ENCODE data around the gene FGF23.

The FGF23 gene

DNA sequence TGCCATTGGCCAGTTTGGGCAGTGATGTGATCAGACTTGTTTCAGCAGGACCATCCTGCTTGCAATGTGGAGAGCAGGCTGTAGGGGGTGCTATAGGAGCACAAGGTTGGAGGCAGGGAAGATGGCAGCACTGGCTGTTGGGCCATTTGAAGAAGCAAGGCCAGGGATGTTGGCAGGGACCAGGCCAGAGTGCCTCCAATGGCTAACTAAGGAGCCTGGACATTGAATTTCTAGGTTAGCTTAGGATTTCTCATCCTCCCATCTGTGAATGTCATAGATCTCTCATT is 23.5 kb downstream of the FGF23 start:
- TF ChIP-seq, protein P1, sequence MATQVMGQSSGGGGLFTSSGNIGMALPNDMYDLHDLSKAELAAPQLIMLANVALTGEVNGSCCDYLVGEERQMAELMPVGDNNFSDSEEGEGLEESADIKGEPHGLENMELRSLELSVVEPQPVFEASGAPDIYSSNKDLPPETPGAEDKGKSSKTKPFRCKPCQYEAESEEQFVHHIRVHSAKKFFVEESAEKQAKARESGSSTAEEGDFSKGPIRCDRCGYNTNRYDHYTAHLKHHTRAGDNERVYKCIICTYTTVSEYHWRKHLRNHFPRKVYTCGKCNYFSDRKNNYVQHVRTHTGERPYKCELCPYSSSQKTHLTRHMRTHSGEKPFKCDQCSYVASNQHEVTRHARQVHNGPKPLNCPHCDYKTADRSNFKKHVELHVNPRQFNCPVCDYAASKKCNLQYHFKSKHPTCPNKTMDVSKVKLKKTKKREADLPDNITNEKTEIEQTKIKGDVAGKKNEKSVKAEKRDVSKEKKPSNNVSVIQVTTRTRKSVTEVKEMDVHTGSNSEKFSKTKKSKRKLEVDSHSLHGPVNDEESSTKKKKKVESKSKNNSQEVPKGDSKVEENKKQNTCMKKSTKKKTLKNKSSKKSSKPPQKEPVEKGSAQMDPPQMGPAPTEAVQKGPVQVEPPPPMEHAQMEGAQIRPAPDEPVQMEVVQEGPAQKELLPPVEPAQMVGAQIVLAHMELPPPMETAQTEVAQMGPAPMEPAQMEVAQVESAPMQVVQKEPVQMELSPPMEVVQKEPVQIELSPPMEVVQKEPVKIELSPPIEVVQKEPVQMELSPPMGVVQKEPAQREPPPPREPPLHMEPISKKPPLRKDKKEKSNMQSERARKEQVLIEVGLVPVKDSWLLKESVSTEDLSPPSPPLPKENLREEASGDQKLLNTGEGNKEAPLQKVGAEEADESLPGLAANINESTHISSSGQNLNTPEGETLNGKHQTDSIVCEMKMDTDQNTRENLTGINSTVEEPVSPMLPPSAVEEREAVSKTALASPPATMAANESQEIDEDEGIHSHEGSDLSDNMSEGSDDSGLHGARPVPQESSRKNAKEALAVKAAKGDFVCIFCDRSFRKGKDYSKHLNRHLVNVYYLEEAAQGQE (IDR thresholded peaks at IDR 0.05; ENCODE audit: insufficient read depth in 1 of 2, low read depth in 2 of 2, low read length in 2 of 2): no peak
- TF ChIP-seq POLR2AphosphoS5 (IDR thresholded peaks at IDR 0.05; ENCODE audit: low read depth, low read length): no peak
- no peak for TF ChIP-seq TAF1 (IDR thresholded peaks at IDR 0.05; ENCODE audit: borderline replicate concordance, insufficient read depth, low read length)
- no peak for TF ChIP-seq SIN3A (IDR thresholded peaks at IDR 0.05; ENCODE audit: borderline replicate concordance, insufficient read depth, low read length)
- TF ChIP-seq FOXP2 (optimal IDR thresholded peaks at IDR 0.05; ENCODE audit: borderline replicate concordance, extremely low read depth, extremely low read length, insufficient read depth): no peak

DNA sequence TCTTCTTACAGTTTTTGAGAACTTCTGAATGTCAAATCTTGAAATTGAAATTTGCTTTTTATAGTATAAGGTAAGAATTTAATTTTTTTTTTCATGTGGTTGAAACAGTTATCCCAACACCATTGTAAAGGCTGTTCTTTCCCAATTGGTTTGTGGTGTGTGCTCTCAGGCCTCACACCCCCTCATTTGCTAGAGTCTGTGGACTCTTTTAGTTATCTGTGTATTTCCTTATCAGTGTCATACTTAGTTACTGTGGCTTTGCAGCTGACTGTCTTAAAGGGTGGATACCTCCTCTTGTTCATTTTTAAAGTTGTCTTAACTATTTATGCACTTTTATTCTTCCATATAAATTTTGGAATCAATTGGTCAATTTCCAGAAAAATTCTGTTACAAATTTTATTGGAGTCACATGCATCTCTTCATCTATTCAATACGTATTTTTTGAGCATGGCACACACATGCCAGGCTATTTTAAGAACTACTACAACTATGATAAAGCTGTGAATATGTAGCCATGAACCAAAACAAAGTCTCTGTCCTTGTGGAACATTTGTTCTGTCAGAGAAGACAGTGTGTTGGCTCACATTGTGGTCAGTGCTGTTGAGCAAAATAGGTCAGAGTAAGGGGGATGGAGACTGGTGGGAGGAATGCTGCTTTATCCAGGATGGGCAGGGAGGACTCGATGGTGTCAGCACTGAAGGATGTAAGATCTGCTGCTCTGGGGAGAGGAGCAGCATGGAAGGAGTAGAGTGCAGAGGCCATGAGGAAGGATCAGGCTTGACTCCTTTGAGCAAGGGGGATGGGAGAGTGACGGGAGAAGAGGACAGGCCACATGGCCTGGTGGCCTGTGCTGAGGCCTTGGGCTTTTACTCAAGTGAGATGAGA is 24.1 kb downstream of the FGF23 start:
- no peak for TF ChIP-seq POLR2AphosphoS5 (IDR thresholded peaks at IDR 0.05; ENCODE audit: low read depth, low read length)
- no peak for TF ChIP-seq SIN3A (IDR thresholded peaks at IDR 0.05; ENCODE audit: borderline replicate concordance, insufficient read depth, low read length)
- TF ChIP-seq, protein P1 (IDR thresholded peaks at IDR 0.05; ENCODE audit: insufficient read depth in 1 of 2, low read depth in 2 of 2, low read length in 2 of 2): no peak
- no peak for TF ChIP-seq TAF1 (IDR thresholded peaks at IDR 0.05; ENCODE audit: borderline replicate concordance, insufficient read depth, low read length)
- TF ChIP-seq FOXP2 (optimal IDR thresholded peaks at IDR 0.05; ENCODE audit: borderline replicate concordance, extremely low read depth, extremely low read length, insufficient read depth): no peak

DNA sequence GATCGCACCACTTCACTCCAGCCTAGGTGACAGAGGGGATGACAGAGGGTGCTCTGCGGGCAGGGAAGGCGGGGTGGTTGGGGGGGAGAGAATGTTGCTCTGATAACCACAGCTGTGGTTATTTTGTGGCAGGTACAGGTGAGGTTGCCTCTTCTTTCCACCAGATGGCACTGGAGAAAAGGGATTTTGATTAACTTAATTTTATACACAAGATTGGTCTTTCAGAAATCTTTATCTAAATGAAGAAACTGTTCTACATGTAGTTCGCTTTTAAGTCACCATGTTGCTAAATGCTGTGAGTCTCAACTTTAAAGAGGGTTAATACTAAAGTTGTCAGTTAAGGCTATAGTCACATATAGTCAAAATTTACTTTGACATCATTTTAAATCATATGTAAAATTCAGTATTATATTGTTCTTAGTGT is 25.7 kb downstream of the FGF23 start:
- TF ChIP-seq FOXP2 (optimal IDR thresholded peaks at IDR 0.05; ENCODE audit: borderline replicate concordance, extremely low read depth, extremely low read length, insufficient read depth) (no peak), POLR2AphosphoS5 (IDR thresholded peaks at IDR 0.05; ENCODE audit: low read depth, low read length) (no peak), TAF1 (IDR thresholded peaks at IDR 0.05; ENCODE audit: borderline replicate concordance, insufficient read depth, low read length) (no peak), SIN3A (IDR thresholded peaks at IDR 0.05; ENCODE audit: borderline replicate concordance, insufficient read depth, low read length) (no peak)
- TF ChIP-seq, protein P1 (IDR thresholded peaks at IDR 0.05; ENCODE audit: insufficient read depth in 1 of 2, low read depth in 2 of 2, low read length in 2 of 2): no peak

DNA sequence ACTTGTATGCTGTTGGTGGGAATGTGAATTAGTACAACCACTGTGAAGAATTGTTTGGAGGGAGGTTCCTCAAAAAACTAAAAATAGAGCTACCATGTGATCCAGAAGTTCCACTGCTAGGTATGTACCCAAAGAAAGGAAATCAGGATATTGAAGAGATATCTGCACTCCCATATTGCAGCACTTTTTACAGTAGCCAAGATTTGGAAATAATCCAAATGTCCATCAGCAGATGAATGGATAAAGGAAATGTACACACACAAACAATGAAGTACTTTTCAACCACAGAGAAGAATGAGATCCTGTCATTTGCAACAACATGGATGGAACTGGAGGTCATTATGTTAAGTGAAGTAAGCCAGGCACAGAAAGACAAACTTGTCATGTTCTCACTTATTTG is 32.6 kb downstream of the FGF23 start:
- no peak for TF ChIP-seq POLR2AphosphoS5 (IDR thresholded peaks at IDR 0.05; ENCODE audit: low read depth, low read length)
- TF ChIP-seq TAF1 (IDR thresholded peaks at IDR 0.05; ENCODE audit: borderline replicate concordance, insufficient read depth, low read length): no peak

DNA sequence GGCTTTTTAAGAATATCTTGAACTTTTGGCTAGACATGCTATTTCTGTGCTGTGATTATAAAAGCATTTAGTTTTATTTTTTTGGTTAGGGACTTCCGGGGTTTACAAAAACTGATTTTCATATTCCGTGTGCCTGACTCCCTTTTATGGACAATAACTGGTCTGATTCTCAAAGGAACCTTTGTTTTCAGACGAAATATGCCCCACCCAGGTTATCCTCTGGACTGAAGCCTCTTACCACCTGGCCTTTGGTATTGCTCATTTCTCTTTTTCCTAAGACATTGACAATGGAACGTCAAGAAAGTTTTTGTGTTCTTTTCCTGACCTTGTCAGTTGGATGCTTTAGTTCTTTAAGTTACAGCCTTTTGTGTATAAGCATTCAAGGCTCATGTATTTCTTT is 47.7 kb downstream of the FGF23 start:
- no peak for TF ChIP-seq FOXP2 (optimal IDR thresholded peaks at IDR 0.05; ENCODE audit: borderline replicate concordance, extremely low read depth, extremely low read length, insufficient read depth)
- TF ChIP-seq TAF1 (IDR thresholded peaks at IDR 0.05; ENCODE audit: borderline replicate concordance, insufficient read depth, low read length): no peak
- TF ChIP-seq POLR2AphosphoS5 (IDR thresholded peaks at IDR 0.05; ENCODE audit: low read depth, low read length): no peak
- no peak for TF ChIP-seq SIN3A (IDR thresholded peaks at IDR 0.05; ENCODE audit: borderline replicate concordance, insufficient read depth, low read length)
- TF ChIP-seq, protein P1 (IDR thresholded peaks at IDR 0.05; ENCODE audit: insufficient read depth in 1 of 2, low read depth in 2 of 2, low read length in 2 of 2): no peak

Measured in PFSK-1 (cell line).